ENCODE results near the gene BAZ2B.

DNA sequence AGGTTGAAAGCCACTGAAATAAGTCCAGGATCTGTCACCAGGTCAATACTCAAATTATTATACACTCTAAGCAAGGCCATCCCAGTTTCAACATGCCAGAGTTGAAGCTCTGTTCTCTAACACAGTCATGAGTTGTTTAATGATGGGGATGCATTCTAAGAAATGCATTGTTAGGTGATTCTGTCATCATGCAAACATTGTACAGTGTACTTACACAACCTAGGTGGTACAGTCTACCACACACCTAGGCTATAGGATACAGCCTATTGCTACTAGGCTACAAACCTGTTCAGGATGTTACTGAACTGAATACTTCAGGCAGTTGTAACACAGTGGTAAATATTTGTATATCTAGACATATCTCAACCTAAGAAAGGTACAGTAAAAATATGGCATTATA is 162.2 kb downstream of the BAZ2B start:
- TF ChIP-seq, protein P1, sequence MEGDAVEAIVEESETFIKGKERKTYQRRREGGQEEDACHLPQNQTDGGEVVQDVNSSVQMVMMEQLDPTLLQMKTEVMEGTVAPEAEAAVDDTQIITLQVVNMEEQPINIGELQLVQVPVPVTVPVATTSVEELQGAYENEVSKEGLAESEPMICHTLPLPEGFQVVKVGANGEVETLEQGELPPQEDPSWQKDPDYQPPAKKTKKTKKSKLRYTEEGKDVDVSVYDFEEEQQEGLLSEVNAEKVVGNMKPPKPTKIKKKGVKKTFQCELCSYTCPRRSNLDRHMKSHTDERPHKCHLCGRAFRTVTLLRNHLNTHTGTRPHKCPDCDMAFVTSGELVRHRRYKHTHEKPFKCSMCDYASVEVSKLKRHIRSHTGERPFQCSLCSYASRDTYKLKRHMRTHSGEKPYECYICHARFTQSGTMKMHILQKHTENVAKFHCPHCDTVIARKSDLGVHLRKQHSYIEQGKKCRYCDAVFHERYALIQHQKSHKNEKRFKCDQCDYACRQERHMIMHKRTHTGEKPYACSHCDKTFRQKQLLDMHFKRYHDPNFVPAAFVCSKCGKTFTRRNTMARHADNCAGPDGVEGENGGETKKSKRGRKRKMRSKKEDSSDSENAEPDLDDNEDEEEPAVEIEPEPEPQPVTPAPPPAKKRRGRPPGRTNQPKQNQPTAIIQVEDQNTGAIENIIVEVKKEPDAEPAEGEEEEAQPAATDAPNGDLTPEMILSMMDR (IDR thresholded peaks at IDR 0.05) = no peak
- no peak for TF ChIP-seq EZH2phosphoT487 (IDR thresholded peaks at IDR 0.05)
